GM18867 (cell line): Measurements from ENCODE around the gene TFPI.
"Not testable (repeated sequence)": the region's sequence is repeated elsewhere in the genome, so short reads cannot be mapped to it uniquely, and the experiment has no call there.

ENCODE experiments used
- ATAC-seq: cut with Tn5 transposase; IDR thresholded peaks from one replicate; pipeline ENCODE4 v1.9.1; 2021; ENCODE audit warnings: mild to moderate bottlenecking, moderate library complexity; ENCODE audit not compliant: unreplicated experiment

TFPI gene

DNA sequence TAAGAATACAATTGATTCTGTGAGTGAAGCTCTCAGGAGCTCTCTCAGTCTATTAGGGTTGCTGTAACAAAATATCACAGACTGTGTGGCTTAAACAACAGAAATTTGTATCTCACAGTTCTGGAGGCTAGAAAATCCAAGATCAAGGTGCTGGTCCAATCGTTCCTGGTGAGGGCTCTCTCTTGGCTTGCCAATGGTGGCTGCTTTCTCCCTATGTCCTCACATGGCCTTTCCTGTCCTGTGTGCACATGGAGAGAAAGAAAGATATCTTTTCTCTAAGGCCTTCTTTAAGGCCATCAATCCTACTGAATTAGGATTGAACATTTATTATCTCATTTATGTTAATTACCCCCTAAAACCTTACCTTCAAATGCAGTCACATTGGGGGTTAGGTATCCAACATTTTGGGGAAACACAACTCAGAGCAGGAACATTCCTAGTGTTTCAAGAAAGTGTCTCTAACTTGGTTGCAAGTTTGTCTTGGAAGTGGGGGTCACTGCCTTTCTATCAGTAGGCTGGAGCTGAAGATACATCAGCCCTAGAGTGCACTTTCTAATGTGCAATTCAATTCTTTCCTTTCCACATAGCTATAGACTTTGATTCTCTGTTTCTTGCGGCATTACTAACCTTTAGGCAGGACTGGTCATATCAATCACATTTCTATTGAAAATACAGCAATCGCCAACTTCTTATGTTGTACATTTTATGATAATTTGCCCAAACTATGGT, 24.8 kb downstream of the TFPI start:
- no peak for ATAC-seq

GRCh38 chr2:187528042-187528441, 26.2 kb downstream of the TFPI start:
- no peak for ATAC-seq

GRCh38 chr2:187527262-187527661, 27.0 kb downstream of the TFPI start:
- ATAC-seq, result no peak

GRCh38 chr2:187526792-187527191, 27.4 kb downstream of the TFPI start:
- no peak for ATAC-seq

GRCh38 chr2:187525163-187525900, 28.9 kb downstream of the TFPI start:
- ATAC-seq, result no peak

DNA sequence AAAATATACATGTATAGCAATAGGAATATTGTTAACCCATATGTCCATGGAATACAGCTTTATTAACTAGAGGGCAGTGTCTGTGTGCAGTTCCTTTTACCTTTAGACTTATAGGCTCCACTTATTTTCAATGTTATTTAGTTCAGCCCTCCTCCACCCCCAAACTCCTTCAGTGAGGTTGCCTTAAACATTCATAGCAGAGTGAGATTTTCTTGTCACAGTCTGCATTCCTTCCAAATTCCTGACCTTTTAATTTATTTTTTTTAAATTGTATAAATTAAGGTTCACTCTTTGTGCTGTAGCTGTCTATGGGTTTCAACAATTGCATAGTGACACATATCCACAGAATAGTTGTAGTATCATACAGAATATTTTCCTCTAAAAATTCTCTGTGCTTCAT, 30.9 kb downstream of the TFPI start:
- ATAC-seq, result no peak

GRCh38 chr2:187520121-187520624, 34.1 kb downstream of the TFPI start:
- ATAC-seq, result no peak

DNA sequence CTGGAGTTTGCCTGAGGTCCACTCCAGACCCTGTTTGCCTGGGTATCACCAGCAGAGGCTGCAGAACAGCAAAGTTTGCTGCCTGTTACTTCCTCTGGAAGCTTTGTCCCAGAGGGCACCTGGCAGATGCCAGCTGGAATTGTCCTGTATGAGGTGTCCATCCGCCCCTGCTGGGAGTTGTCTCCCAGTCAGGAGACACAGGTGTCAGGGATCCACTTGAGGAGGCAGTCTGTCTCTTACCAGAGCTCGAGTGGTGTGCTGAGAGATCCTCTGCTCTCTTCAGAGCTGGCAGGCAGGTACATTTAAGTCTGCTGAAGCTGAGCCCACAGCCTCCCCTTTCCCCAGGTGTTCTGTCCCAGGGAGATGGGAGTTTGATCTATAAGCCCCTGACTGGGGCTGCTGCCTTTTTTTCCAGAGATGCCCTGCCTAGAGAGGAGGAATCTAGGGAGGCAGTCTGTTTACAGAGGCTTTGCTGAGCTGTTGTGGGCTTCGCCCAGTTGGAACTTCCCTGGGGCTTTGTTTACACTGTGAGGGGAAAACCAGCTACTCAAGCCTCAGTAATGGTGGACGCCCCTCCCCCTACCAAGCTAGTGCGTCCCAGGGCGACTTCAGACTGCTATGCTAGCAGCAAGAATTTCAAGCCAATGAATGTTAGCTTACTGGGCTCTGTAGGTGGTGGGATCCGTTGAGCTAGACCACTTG, 34.7 kb downstream of the TFPI start:
- ATAC-seq, result no peak

- not testable (repeated sequence) for ATAC-seq
Measured at GRCh38 chr2:187517750-187518361, 36.4 kb downstream of the TFPI start.

GRCh38 chr2:187516630-187517510, 37.4 kb downstream of the TFPI start:
- not testable (repeated sequence) for ATAC-seq

- ATAC-seq, result no peak
Measured at GRCh38 chr2:187514930-187515329, 39.3 kb downstream of the TFPI start.

GRCh38 chr2:187514235-187514829, 39.9 kb downstream of the TFPI start:
- ATAC-seq, result not testable (repeated sequence)

DNA sequence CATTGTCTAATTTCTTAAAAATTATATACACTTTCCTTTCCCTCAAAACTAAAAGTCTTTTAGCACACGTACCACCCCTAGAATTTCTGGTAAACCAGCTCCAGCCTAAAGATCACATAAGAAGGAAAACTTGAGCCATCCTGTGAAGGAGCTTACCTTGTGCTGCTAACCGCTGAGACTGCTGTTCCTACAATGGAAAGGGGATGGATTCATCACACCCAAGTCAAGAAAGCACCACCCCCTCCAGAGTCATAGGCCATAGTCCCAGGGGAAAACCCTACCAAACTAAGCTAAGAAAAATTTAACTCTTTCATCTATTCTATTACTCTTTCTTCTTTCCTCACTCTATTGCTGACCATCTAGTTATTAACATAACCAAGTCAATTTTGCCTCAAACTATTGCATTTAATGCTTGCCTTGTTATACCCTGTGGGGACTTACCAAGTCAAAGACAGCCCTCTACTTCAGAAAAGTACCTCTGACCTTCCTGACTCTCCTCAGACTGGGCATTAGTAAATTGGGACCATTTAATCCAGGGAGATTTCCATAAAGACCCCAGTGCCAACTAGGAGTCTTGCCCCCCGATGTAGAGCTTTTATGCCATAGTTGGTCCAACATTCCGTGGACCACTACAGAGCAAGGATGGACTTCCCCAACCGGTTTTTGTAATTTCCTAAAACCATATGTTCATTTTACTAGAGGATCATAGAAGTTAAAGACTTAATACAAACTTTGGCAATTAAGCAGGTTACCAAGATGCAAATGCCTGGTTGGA, 40.6 kb downstream of the TFPI start:
- ATAC-seq, result not testable (repeated sequence)

DNA sequence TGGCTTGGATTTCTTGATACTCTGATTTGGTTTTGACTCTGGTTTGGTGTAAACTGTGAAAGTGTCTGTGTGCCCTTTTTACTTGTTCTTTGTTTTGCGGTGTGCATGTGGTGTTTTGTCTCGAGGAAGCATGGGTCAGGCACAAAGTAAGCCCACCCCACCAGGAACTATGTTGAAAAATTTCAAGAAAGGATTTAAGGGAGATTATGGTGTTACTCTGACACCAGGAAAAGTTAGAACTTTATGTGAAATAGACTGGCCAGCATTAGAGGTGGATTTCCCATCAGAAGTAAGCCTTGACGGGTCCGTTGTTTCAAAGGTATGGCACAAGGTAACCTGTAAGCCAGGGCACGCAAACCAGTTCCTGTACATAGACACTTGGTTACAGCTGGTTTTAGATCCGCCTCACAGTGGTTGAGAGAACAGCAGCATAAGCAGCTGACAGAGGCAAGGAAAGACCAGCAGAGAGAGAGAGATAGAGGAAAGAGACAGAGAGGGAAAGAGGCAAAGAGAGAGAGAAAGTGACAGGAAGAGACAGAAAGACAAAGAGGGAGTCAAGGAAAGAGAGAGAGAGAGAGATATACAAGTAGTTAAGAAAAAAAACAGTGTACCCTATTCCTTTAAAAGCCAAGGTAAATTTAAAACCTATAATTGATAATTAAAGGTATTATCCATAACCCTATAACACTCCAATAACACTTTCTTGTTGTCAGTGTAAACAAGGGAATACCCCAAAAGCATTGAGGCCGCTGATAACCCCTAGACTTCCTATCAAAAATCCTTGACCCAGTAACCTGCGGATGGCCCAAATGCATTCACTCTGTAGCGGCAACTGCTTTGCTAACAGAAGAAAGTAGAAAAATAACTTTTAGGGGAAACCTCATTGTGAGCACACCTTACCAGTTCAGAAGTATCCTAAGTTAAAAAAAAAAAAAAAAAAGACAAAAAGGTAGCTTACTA, 42.6 kb downstream of the TFPI start:
- ATAC-seq, result no peak

DNA sequence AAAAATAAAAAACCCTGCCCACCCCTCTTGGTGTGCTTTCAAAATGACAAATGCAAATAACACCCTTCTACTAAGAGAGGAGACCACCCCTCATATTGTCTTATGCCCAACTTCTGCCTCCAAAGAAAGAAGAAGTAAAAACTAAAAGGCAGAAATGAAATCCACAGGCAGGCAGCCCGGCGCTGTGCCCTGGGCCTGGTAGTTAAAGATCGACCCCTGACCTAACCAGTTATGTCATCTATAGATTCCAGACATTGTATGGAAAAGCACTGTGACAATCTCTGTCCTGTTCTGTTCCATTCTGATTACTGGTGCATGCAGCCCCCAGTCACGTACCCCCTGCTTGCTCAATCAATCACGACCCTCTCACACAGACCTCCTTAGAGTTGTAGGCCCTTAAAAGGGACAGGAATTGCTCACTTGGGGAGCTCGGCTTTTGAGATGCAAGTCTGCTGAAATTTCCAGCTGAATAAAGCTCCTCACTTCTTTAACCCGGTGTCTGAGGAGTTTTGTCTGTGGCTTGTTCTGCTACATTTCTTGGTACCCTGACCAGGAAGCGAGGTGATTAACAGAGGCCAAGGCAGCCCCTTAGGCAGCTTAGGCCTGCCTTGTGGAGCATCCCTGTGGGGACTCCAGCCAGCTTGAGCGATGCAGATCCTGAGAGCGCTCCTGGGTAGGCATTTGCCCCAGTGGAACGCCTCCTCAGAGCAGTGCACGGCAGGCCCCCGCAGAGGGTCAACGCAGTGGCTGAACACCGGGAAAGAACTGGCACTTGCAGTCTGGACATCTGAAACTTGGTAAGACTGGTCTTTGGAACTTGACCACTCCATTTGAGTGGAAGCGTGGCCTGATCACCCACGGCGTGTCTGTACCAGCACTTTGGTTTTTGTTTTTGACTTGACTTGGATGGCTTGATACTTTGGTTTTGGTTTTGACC, 43.5 kb downstream of the TFPI start:
- ATAC-seq, result not testable (repeated sequence)

GRCh38 chr2:187509667-187510417, 44.4 kb downstream of the TFPI start:
- no peak for ATAC-seq
